Endothelial cell of umbilical vein (primary cell): ENCODE results near the gene LRRC31. TPM values are rescaled to one million over a fixed set of nuclear protein-coding genes. Genes with fewer than 3 reads are reported as not detected.

Source experiments
- Bru-seq: library from RNA; stranded (reverse); fragments of 400-500 nt; gene quantifications from one replicate; lab custom pipeline; 2021; lab: Mats Ljungman, UMichigan
- BruChase-seq, 2 experiments: library from RNA; stranded (reverse); fragments of 400-500 nt; gene quantifications; one replicate each; lab custom pipeline; 2021; lab: Mats Ljungman, UMichigan
- BruUV-seq: library from RNA; stranded (reverse); fragments of 400-500 nt; replicated peaks from 2 replicates; lab custom pipeline; 2021; lab: Mats Ljungman, UMichigan
- CTCF ChIA-PET: fragments of 300-600, 350-600 bp; sonication (Branson Sonifier 250); formaldehyde crosslinking; loops from one replicate; lab custom pipeline; 2021; ENCODE audit warnings: antibody characterized with exemption, inconsistent platforms; lab: Charles Lee
- POLR2A ChIA-PET: fragments of 300-600, 350-600 bp; sonication (Branson Sonifier 250); formaldehyde crosslinking; loops from one replicate; lab custom pipeline; 2021; ENCODE audit warnings: antibody characterized with exemption, inconsistent platforms; lab: Charles Lee
- DNase-seq: peaks from one replicate; pipeline ENCODE4 v3.0.0-alpha.2; 2011; ENCODE audit warnings: low read depth, low spot score
- FAIRE-seq: peaks from 2 replicates; lab custom pipeline; 2011; peaks lifted over from hg19 to GRCh38; lab: Jason Lieb, UNC
- H2AFZ ChIP-seq: 2 replicates; pipeline ENCODE4 v1.6.0; 2012; ENCODE audit warnings: low read depth, low read length, control low read depth, inconsistent platforms
- H3K27ac ChIP-seq: 2 replicates; pipeline ENCODE4 v1.5.1; 2011; ENCODE audit warnings: low read depth, mild to moderate bottlenecking, control low read depth, low read length, moderate library complexity; ENCODE audit not compliant: insufficient read depth
- H3K27me3 ChIP-seq, 2 experiments: 2 replicates each; pipeline versions ENCODE4 v1.6.0 to v1.6.1; 2011; ENCODE audit warnings: low read length in 2 of 2, mixed read lengths in 1 of 2; ENCODE audit not compliant: control insufficient read depth in 2 of 2, insufficient read depth in 2 of 2
- H3K36me3 ChIP-seq, 2 experiments: 2 replicates in 1 of 2; 3 replicates in 1 of 2; pipeline ENCODE4 v1.5.1; 2011; ENCODE audit warnings: low read length in 2 of 2, mild to moderate bottlenecking in 1 of 2, moderate library complexity in 1 of 2; ENCODE audit not compliant: control insufficient read depth in 2 of 2, insufficient read depth in 2 of 2; ENCODE audit errors: extremely low read depth in 1 of 2
- H3K4me1 ChIP-seq: 3 replicates; pipeline ENCODE4 v1.5.1; 2011; ENCODE audit warnings: mild to moderate bottlenecking, low read length; ENCODE audit not compliant: control insufficient read depth, insufficient read depth; ENCODE audit errors: extremely low read depth
- H3K4me2 ChIP-seq: 2 replicates; pipeline ENCODE4 v1.6.1; 2011; ENCODE audit warnings: low read length, control low read depth, mixed read lengths; ENCODE audit not compliant: insufficient read depth
- H3K4me3 ChIP-seq, 3 experiments: fragments of 200-600 bp in 1 of 3; sonication (generic), shearing (Covaris generic) in 1 of 3; replicated peaks in 1 of 3; 2 replicates each; pipeline ENCODE4 v1.5.1; 2011 to 2016; ENCODE audit warnings: control low read depth in 3 of 3, low read length in 3 of 3, mild to moderate bottlenecking in 2 of 3, inconsistent platforms in 1 of 3, low read depth in 1 of 3, moderate library complexity in 1 of 3; ENCODE audit not compliant: insufficient read depth in 1 of 3
- H3K79me2 ChIP-seq: 2 replicates; pipeline ENCODE4 v1.6.0; 2012; ENCODE audit warnings: low read length, inconsistent platforms; ENCODE audit not compliant: control insufficient read depth, insufficient read depth
- H3K9ac ChIP-seq: replicated peaks from 2 replicates; pipeline ENCODE3; 2011; ENCODE audit warnings: low read length, control low read depth; ENCODE audit not compliant: insufficient read depth; ENCODE audit errors: extremely low read depth
- H3K9me1 ChIP-seq: replicated peaks from 3 replicates; pipeline ENCODE4 v1.6.0; 2011; ENCODE audit warnings: mild to moderate bottlenecking, low read length; ENCODE audit not compliant: control insufficient read depth, insufficient read depth; ENCODE audit errors: extremely low read depth
- H3K9me3 ChIP-seq: replicated peaks from 2 replicates; pipeline ENCODE4 v1.5.1; 2012; ENCODE audit warnings: low read length, inconsistent platforms; ENCODE audit not compliant: control insufficient read depth, insufficient read depth
- H4K20me1 ChIP-seq: replicated peaks from 2 replicates; pipeline ENCODE3; 2011; ENCODE audit warnings: mild to moderate bottlenecking, low read length; ENCODE audit not compliant: control insufficient read depth, insufficient read depth; ENCODE audit errors: extremely low read depth
- CTCF ChIP-seq, 2 donors: IDR thresholded peaks; 1 replicate in 1 of 2; 2 replicates in 1 of 2; pipeline ENCODE4 v1.5.1; 2011; ENCODE audit warnings: low read length in 2 of 2, mild to moderate bottlenecking in 2 of 2, moderate library complexity in 2 of 2, control low read depth in 1 of 2, inconsistent platforms in 1 of 2, low read depth in 1 of 2; ENCODE audit not compliant: insufficient read depth in 1 of 2; ENCODE audit errors: extremely low read depth in 1 of 2
- EZH2 ChIP-seq: IDR thresholded peaks from 2 replicates; pipeline ENCODE4 v1.6.1; 2012; ENCODE audit warnings: borderline replicate concordance, low read depth, mild to moderate bottlenecking, moderate library complexity, low read length, inconsistent platforms; ENCODE audit not compliant: severe bottlenecking
- FOS ChIP-seq: IDR thresholded peaks from 2 replicates; pipeline ENCODE4 v1.6.1; 2011; ENCODE audit warnings: mild to moderate bottlenecking, low read length, moderate library complexity, borderline replicate concordance; ENCODE audit not compliant: insufficient read depth
- GATA2 ChIP-seq: IDR thresholded peaks from 2 replicates; pipeline ENCODE4 v1.7.0; 2011; ENCODE audit warnings: low read depth, mild to moderate bottlenecking, moderate library complexity, mixed read lengths, low read length; ENCODE audit not compliant: insufficient read length, insufficient read depth
- JUN ChIP-seq: IDR thresholded peaks from 2 replicates; pipeline ENCODE4 v1.6.1; 2011; ENCODE audit warnings: borderline replicate concordance, low read depth; ENCODE audit not compliant: insufficient read length, insufficient read depth
- MAX ChIP-seq: IDR thresholded peaks from 2 replicates; pipeline ENCODE4 v1.6.1; 2011; ENCODE audit not compliant: insufficient read depth, insufficient read length
- MYC ChIP-seq: IDR thresholded peaks from one replicate; pipeline ENCODE4 v1.6.1; 2011; ENCODE audit warnings: mild to moderate bottlenecking, low read depth, low read length
- POLR2A ChIP-seq: IDR thresholded peaks from 2 replicates; pipeline ENCODE4 v1.6.1; 2012; ENCODE audit warnings: low read depth, mild to moderate bottlenecking, control low read depth, low read length
- POLR2AphosphoS5 ChIP-seq: IDR thresholded peaks from 2 replicates; pipeline ENCODE4 v1.6.1; 2012; ENCODE audit warnings: low read depth, mild to moderate bottlenecking, control low read depth, low read length, moderate library complexity; ENCODE audit not compliant: insufficient read depth
- dilution Hi-C: fragments of 300-500 bp; cut with MboI; formaldehyde crosslinking; loops from one replicate; pipeline ENCODE4 v1.15.0; 2019; ENCODE audit warnings: low sequenced_read_pairs; ENCODE audit not compliant: extremely low pct_ligation_motif_present
- intact Hi-C: fragments of 100-400 bp; cut with micrococcal nuclease; formaldehyde crosslinking; loops from one replicate; pipeline ENCODE4 v1.10.0; 2022
- long read RNA-seq: library from polyadenylated mRNA; stranded (forward); transcript quantifications from one replicate; pipeline ENCODE4 v2.0.0, GENCODE V29; 2021
- polyA minus RNA-seq, 3 experiments: library from RNA; depleted of rRNA, polyadenylated mRNA; stranded (reverse); fragments of >200 nt; gene quantifications; 1 replicate in 1 of 3; 2 replicates in 2 of 3; pipeline ENCODE4 v1.2.3, GENCODE V29; 2011
- polyA plus RNA-seq, 4 experiments: library from polyadenylated mRNA; depleted of rRNA in 3 of 4; stranded (reverse) in 3 of 4; unstranded in 1 of 4; fragments of >200 nt; gene quantifications; 2 replicates each; pipeline versions ENCODE4 v1.2.1 to v1.2.3, GENCODE V29; 2011 to 2012; ENCODE audit warnings: missing spikeins in 1 of 4
- total RNA-seq: library from RNA; stranded (reverse); gene quantifications from 2 replicates; pipeline ENCODE4 v1.2.3, GENCODE V29; 2021

Gene LRRC31
- total RNA-seq: not detected in 2 replicates
- not detected in 2 replicates for polyA plus RNA-seq
- polyA plus RNA-seq (2011; cell fraction: cytosol; rRNA removed): not detected in 2 replicates
- not detected in 2 replicates for polyA plus RNA-seq (2011; cell fraction: nucleus; rRNA removed)
- polyA plus RNA-seq (2012): not detected in 2 replicates
- not detected in 2 replicates for polyA minus RNA-seq
- polyA minus RNA-seq (2011; cell fraction: cytosol; rRNA and poly(A)+ RNA removed): not detected
- polyA minus RNA-seq (2011; cell fraction: nucleus; rRNA and poly(A)+ RNA removed): not detected in 2 replicates
- Bru-seq, nascent RNA: percentile 5 among the genes with signal in this experiment
- not detected for BruChase-seq, experiment 1, labeled RNA remaining after a 6-hour chase
- not detected for BruChase-seq, experiment 2, labeled RNA remaining after a 2-hour chase
- long read RNA-seq: 0 reads

- DNase-seq (no peak), FAIRE-seq (no peak)
- no peak for TF ChIP-seq JUN
- TF ChIP-seq GATA2: no peak
- TF ChIP-seq POLR2A: no peak
- no peak for TF ChIP-seq MYC
- no peak for TF ChIP-seq POLR2AphosphoS5
- no peak for TF ChIP-seq FOS
- no peak for TF ChIP-seq CTCF (IDR thresholded peaks at IDR 0.05; ENCODE audit: extremely low read depth in 1 of 2, insufficient read depth in 1 of 2, low read depth in 1 of 2, low read length in 2 of 2)
- no peak for TF ChIP-seq EZH2
- no peak for TF ChIP-seq MAX
- Histone ChIP-seq H3K36me3 (no peaks in the 10 kb centered on the region), H4K20me1 (no peaks in the 10 kb centered on the region), H3K79me2 (no peaks in the 10 kb centered on the region), H3K9me1 (no peaks in the 10 kb centered on the region), H3K9ac (no peak within 1 kb of the TSS), H3K4me2 (no peak within 1 kb of the TSS), H3K4me1 (no peaks in the 10 kb centered on the region), H3K27me3 (peaks cover 4 to 8% of the 10 kb centered on the region in 2 experiments), H2AFZ (no peak within 1 kb of the TSS), H3K9me3 (no peaks in the 10 kb centered on the region), H3K27ac (no peak within 1 kb of the TSS), H3K4me3 (no peak within 1 kb of the TSS)
- dilution Hi-C loops (no loop called here), intact Hi-C loops (loop anchor here (10.0 kb wide), 2 partner anchors 315 to 505 kb away; partner anchors contain the start of gene PHC3)
- ChIA-PET CTCF (interaction anchor here (2.7 kb wide), 1 partner anchor 7 kb away, joined by 13 read pairs; no protein-coding TSS in a partner anchor), POLR2A (no interaction called here)
- BruUV-seq: no TSS peak
These were observed at the start of gene LRRC31 for GRCh38 chr3:169869484-169870220. TSS of gene LRRC31 (minus strand) at chr3:169869935. CDS start at chr3:169869807, 128 bp downstream.
